ENCODE data around the gene PWP1.

GRCh38 chr12:107704041-107704440 is 18.4 kb downstream of the PWP1 start:
- TF ChIP-seq POLR2A (IDR thresholded peaks at IDR 0.05; ENCODE audit: low read depth, low read length) (no peak), POLR2AphosphoS5 (IDR thresholded peaks at IDR 0.05; ENCODE audit: low read depth, low read length) (no peak)

Data from GM12892 (cell line).